AG08395 (cell line): ENCODE results near the gene VIPR1.
A peak's percentile ranks its signal among the peaks of the same experiment; 100 is the strongest.
"Not testable (repeated sequence)": the region's sequence is repeated elsewhere in the genome, so short reads cannot be mapped to it uniquely, and the experiment has no call there.

ENCODE experiments used
- DNase-seq: peaks from one replicate; pipeline ENCODE4 v3.0.0; 2012; ENCODE audit warnings: mixed read lengths, low spot score

Gene VIPR1

DNA sequence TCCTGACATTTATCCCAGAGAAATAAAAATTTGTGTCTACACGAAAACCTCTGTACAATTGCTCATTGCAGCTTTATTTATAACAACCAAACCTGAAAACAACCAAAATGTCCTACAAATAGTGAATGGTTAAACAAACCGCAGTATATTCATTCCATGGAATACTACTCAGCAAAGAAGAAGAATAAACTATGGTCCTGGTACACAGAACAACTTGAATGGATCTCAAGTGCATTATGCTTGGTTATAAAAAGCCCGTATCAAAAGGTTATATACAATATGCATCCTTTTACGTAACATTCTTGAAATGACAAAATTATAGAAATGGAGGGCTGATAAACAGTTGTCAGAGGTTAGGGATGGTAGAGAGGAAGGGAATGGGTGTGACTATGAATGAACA lies 75.6 kb downstream of the VIPR1 start:
- no peak for DNase-seq

DNA sequence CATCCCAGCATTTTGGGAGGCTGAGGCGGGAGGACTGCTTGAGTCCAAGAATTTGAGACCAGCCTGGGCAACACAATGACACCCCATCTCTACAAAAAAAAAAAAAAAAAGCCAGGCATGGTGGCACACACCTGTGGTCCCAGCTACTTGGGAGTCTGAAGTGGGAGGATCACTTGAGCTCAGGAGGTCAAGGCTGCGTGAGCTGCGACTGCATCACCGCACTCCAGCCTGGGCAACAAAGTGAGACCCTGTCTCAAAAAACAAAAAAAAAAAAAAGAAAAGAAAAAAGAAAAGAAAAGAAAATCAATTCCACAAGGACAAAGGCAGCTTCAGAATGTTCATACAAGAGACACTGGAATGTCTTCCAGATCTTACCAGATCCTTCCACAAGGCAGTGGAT lies 76.9 kb downstream of the VIPR1 start:
- not testable (repeated sequence) for DNase-seq

GRCh38 chr3:42581400-42581708 lies 78.9 kb downstream of the VIPR1 start:
- no peak for DNase-seq

- peak; percentile 100 for DNase-seq
Measured at GRCh38 chr3:42581709-42582473, 79.4 kb downstream of the VIPR1 start, which contains the start of gene SEC22C. Gene SEC22C (minus strand): TSS chr3:42581967. CDS start chr3:42569046, 12,921 bp downstream.

- DNase-seq, result no peak
Measured at GRCh38 chr3:42582474-42583070, 80.1 kb downstream of the VIPR1 start.
